Right lobe of liver (tissue), 4 donors: ENCODE measurements around the gene TMEM238.

Experiments used
- CTCF ChIP-seq, 4 donors: fragments of 200-600 bp in 3 of 4; fragments of 450-650 bp in 1 of 4; IDR thresholded peaks; one replicate each; pipeline versions ENCODE4 v1.5.1 to v1.8.0; 2016 to 2022; ENCODE audit warnings: antibody characterized with exemption in 4 of 4, mild to moderate bottlenecking in 2 of 4
- POLR2A ChIP-seq: fragments of 450-650 bp; IDR thresholded peaks from one replicate; pipeline ENCODE4 v1.6.1; 2017; ENCODE audit warnings: antibody characterized with exemption, mild to moderate bottlenecking
- donor health status: DM: no; HTN: no; CAD: no.
- donor health status: DM: no; HTN: no; CAD: no.
- donor health status: DM: no; HTN: yes; CAD: no.

- no peak for TF ChIP-seq CTCF (IDR thresholded peaks at IDR 0.05)
- TF ChIP-seq POLR2A = no peak
These were observed 6.4 kb upstream of the TMEM238 start for GRCh38 chr19:55390461-55390880.
